ENCODE results near the gene HDHD5.

The HDHD5 gene

GRCh38 chr22:17095538-17095937, 63.5 kb downstream of the HDHD5 start:
- H3K4me3 ChIP-seq (replicated peaks; ENCODE audit: low read depth, low read length) = no peak overlapping the region
- TF ChIP-seq CTCF (IDR thresholded peaks at IDR 0.05; ENCODE audit: low read depth, low read length, missing control alignments) = peak; percentile 59
- no peak for DNase-seq (ENCODE audit: extremely low read depth, low read depth)

- DNase-seq (ENCODE audit: extremely low read depth, low read depth) = no peak
- H3K4me3 ChIP-seq (replicated peaks; ENCODE audit: low read depth, low read length) = no peak overlapping the region
- no peak for TF ChIP-seq CTCF (IDR thresholded peaks at IDR 0.05; ENCODE audit: low read depth, low read length, missing control alignments)
Observed at GRCh38 chr22:17093081-17093480, 66.0 kb downstream of the HDHD5 start.

GRCh38 chr22:17091851-17092250, 67.2 kb downstream of the HDHD5 start:
- no peak for TF ChIP-seq CTCF (IDR thresholded peaks at IDR 0.05; ENCODE audit: low read depth, low read length, missing control alignments)
- no peak overlapping the region for H3K4me3 ChIP-seq (replicated peaks; ENCODE audit: low read depth, low read length)

GRCh38 chr22:17090550-17090949, 68.5 kb downstream of the HDHD5 start:
- DNase-seq (ENCODE audit: extremely low read depth, low read depth) = no peak
- TF ChIP-seq CTCF (IDR thresholded peaks at IDR 0.05; ENCODE audit: low read depth, low read length, missing control alignments) = no peak
- H3K4me3 ChIP-seq (replicated peaks; ENCODE audit: low read depth, low read length) = no peak overlapping the region

More at GRCh38 chr22:17091851-17092250, 67.2 kb downstream of the HDHD5 start:
- no peak for DNase-seq (ENCODE audit: extremely low read depth, low read depth)
